ENCODE results near the gene IGSF3.
A peak's percentile ranks its signal among the peaks of the same experiment; 100 is the strongest.

IGSF3 gene

DNA sequence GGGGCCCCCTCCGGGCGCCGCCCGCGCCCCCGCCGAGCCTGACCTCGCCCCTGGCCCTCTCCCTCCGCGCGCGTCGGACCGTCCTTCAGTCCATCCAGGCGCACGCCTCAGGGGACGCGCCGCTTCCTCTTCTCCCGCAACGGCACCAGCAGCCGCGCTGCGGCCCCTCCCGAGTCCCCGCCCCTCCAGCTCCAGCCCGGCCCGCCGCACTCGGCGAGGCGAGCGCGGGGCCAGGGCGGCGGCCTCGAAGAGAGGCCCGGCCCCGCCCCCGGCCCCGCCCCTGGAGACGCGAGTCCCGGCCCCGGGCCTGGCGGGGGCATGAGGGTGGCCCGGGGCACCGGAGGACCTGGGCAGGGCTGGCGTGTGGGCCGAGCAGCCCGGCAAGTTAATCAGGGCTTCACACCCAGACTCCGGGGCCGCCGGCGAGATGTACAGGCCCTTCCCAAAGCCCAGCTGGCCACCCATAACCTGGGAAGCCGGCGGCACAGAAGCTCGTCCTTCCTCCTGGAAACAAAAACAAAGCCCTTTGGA lies at the start of gene IGSF3:
Gene IGSF3, minus strand, starts transcription at position 159 of the 531 bp plus-strand sequence. CDS start 1,407 bp downstream, outside the sequence.
- Histone ChIP-seq H3K4me2 (ENCODE audit: insufficient read depth, low read length) (no peak within 1 kb of the TSS), H3K79me2 (ENCODE audit: insufficient read depth, low read length) (no peaks in the 10 kb centered on the region), H3K27ac (ENCODE audit: low read length) (no peak within 1 kb of the TSS), H3K4me1 (ENCODE audit: insufficient read depth, low read length) (peaks cover 21% of the 10 kb centered on the region), H3K4me3 (ENCODE audit: low read depth in 1 of 2, low read length in 2 of 2) (no peak within 1 kb of the TSS), H3K9me3 (ENCODE audit: insufficient read depth, low read length, severe bottlenecking) (no peaks in the 10 kb centered on the region), H2AFZ (ENCODE audit: low read depth, low read length) (no peak within 1 kb of the TSS), H3K36me3 (ENCODE audit: insufficient read depth, low read length) (no peaks in the 10 kb centered on the region), H4K20me1 (ENCODE audit: insufficient read depth, low read length) (no peaks in the 10 kb centered on the region), H3K9ac (ENCODE audit: low read depth, low read length) (no peak within 1 kb of the TSS), H3K27me3 (ENCODE audit: insufficient read depth, low read length, poor library complexity) (peaks cover 11% of the 10 kb centered on the region)
- TF ChIP-seq, protein P1, sequence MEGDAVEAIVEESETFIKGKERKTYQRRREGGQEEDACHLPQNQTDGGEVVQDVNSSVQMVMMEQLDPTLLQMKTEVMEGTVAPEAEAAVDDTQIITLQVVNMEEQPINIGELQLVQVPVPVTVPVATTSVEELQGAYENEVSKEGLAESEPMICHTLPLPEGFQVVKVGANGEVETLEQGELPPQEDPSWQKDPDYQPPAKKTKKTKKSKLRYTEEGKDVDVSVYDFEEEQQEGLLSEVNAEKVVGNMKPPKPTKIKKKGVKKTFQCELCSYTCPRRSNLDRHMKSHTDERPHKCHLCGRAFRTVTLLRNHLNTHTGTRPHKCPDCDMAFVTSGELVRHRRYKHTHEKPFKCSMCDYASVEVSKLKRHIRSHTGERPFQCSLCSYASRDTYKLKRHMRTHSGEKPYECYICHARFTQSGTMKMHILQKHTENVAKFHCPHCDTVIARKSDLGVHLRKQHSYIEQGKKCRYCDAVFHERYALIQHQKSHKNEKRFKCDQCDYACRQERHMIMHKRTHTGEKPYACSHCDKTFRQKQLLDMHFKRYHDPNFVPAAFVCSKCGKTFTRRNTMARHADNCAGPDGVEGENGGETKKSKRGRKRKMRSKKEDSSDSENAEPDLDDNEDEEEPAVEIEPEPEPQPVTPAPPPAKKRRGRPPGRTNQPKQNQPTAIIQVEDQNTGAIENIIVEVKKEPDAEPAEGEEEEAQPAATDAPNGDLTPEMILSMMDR (IDR thresholded peaks at IDR 0.05; ENCODE audit: borderline replicate concordance, extremely low read depth, low read length, poor library complexity, severe bottlenecking), result no peak
- no peak for TF ChIP-seq EZH2 (IDR thresholded peaks at IDR 0.05; ENCODE audit: borderline replicate concordance, low read depth, low read length, severe bottlenecking)
- DNase-seq (peak; percentile 33), ATAC-seq (ENCODE audit: insufficient read depth, low read depth) (peak; percentile 38; the same call in 2 of the 3 replicates)

DNA sequence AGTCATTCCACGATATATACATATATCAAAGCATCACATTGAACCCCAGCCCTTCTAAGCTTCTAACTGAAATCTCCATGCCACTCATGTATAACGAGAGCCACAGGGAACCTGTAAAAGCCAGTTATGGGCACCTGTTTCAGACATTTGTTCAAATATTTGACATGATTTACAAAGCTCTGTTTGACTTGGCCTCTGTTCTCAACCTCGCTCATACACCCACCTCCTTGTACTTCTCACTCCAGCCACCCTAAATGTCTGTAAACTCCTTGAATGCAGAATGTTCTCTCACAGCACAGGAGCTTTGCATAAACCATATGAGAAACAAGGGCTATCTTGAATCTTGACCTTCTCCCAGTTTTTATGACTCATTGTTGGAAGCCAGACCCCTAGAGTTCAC lies 49.8 kb upstream of the IGSF3 start:
- Histone ChIP-seq H4K20me1 (ENCODE audit: insufficient read depth, low read length) (no peaks in the 10 kb centered on the region), H3K4me2 (ENCODE audit: insufficient read depth, low read length) (no peak overlapping the region), H3K27me3 (ENCODE audit: insufficient read depth, low read length, poor library complexity) (no peaks in the 10 kb centered on the region), H3K36me3 (ENCODE audit: insufficient read depth, low read length) (no peaks in the 10 kb centered on the region), H3K4me3 (ENCODE audit: low read depth in 1 of 2, low read length in 2 of 2) (no peak overlapping the region), H3K4me1 (ENCODE audit: insufficient read depth, low read length) (no peaks in the 10 kb centered on the region), H3K79me2 (ENCODE audit: insufficient read depth, low read length) (no peaks in the 10 kb centered on the region), H3K9ac (ENCODE audit: low read depth, low read length) (no peak overlapping the region), H2AFZ (ENCODE audit: low read depth, low read length) (no peak overlapping the region), H3K9me3 (ENCODE audit: insufficient read depth, low read length, severe bottlenecking) (no peaks in the 10 kb centered on the region), H3K27ac (ENCODE audit: low read length) (no peak overlapping the region)
- no peak for TF ChIP-seq EZH2 (IDR thresholded peaks at IDR 0.05; ENCODE audit: borderline replicate concordance, low read depth, low read length, severe bottlenecking)
- TF ChIP-seq, protein P1 (IDR thresholded peaks at IDR 0.05; ENCODE audit: borderline replicate concordance, extremely low read depth, low read length, poor library complexity, severe bottlenecking), result no peak
- no peak for ATAC-seq (ENCODE audit: insufficient read depth, low read depth)
- no peak for DNase-seq

DNA sequence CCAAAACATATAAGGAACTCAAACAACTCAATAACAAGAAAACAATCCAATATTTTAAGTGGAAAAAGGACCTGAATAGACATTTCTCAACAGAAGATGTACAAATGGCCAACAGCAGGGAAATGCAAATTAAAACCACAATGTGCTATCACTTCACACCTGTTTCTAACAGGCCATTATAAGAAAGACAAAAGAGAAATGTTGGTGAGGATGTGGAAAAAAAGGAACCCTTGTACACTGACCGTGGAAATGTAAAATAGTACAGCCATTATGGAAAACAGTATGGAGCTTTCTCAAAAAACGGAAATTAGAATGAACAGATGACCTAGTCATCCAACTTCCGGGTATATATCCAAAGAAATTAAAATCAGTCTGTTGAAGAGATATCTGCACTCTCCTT lies 48.9 kb upstream of the IGSF3 start:
- Histone ChIP-seq H3K4me3 (ENCODE audit: low read depth in 1 of 2, low read length in 2 of 2) (no peak overlapping the region), H4K20me1 (ENCODE audit: insufficient read depth, low read length) (no peaks in the 10 kb centered on the region), H3K4me1 (ENCODE audit: insufficient read depth, low read length) (0 out of 2 replicates have a peak, but pooled peaks cover 2% of the 10 kb centered on the region), H3K9me3 (ENCODE audit: insufficient read depth, low read length, severe bottlenecking) (no peaks in the 10 kb centered on the region), H3K27me3 (ENCODE audit: insufficient read depth, low read length, poor library complexity) (no peaks in the 10 kb centered on the region), H3K9ac (ENCODE audit: low read depth, low read length) (no peak overlapping the region), H2AFZ (ENCODE audit: low read depth, low read length) (no peak overlapping the region), H3K4me2 (ENCODE audit: insufficient read depth, low read length) (no peak overlapping the region), H3K79me2 (ENCODE audit: insufficient read depth, low read length) (no peaks in the 10 kb centered on the region), H3K27ac (ENCODE audit: low read length) (no peak overlapping the region), H3K36me3 (ENCODE audit: insufficient read depth, low read length) (no peaks in the 10 kb centered on the region)
- TF ChIP-seq, protein P1 (IDR thresholded peaks at IDR 0.05; ENCODE audit: borderline replicate concordance, extremely low read depth, low read length, poor library complexity, severe bottlenecking), result no peak
- no peak for TF ChIP-seq EZH2 (IDR thresholded peaks at IDR 0.05; ENCODE audit: borderline replicate concordance, low read depth, low read length, severe bottlenecking)
- DNase-seq (no peak), ATAC-seq (ENCODE audit: insufficient read depth, low read depth) (no peak)
